Endothelial cell (in vitro differentiated cells): ENCODE measurements around the gene CDC42BPA. TPM values are rescaled to one million over a fixed set of nuclear protein-coding genes. Genes with fewer than 3 reads are reported as not detected.

ENCODE experiments used
- DNase-seq: peaks from one replicate; pipeline ENCODE4 v3.0.0; 2021; ENCODE audit warnings: low spot score
- H3K27ac Mint-ChIP-seq: one replicate; pipeline ENCODE4 v1.8.0; 2021; ENCODE audit warnings: mixed read lengths, inconsistent platforms; ENCODE audit not compliant: unreplicated experiment
- H3K27me3 Mint-ChIP-seq: one replicate; pipeline ENCODE4 v1.8.0; 2021; ENCODE audit warnings: mild to moderate bottlenecking, moderate library complexity, mixed read lengths, inconsistent platforms; ENCODE audit not compliant: unreplicated experiment
- H3K36me3 Mint-ChIP-seq: one replicate; pipeline ENCODE4 v1.8.0; 2021; ENCODE audit warnings: mild to moderate bottlenecking, low read depth, mixed read lengths, inconsistent platforms; ENCODE audit not compliant: unreplicated experiment
- H3K4me1 Mint-ChIP-seq: one replicate; pipeline ENCODE4 v1.8.0; 2021; ENCODE audit warnings: mild to moderate bottlenecking, mixed read lengths, inconsistent platforms; ENCODE audit not compliant: unreplicated experiment
- H3K4me3 Mint-ChIP-seq: one replicate; pipeline ENCODE4 v1.8.0; 2021; ENCODE audit warnings: mild to moderate bottlenecking, mixed read lengths, inconsistent platforms; ENCODE audit not compliant: unreplicated experiment
- H3K9me3 Mint-ChIP-seq: one replicate; pipeline ENCODE4 v1.8.0; 2021; ENCODE audit warnings: mixed read lengths, inconsistent platforms; ENCODE audit not compliant: unreplicated experiment
- total RNA-seq: library from RNA; stranded (reverse); fragmentation: NEBNext Ultra II Directional; extraction: Animal tissue kit (Norgen Biotek cat#: 25700); gene quantifications from one replicate; pipeline ENCODE4 v1.2.1, GENCODE V29; 2021; ENCODE audit not compliant: unreplicated experiment
- TF ChIP-seq, protein P1 (sequence below): fragments of 200-600 bp; sonication (generic); IDR thresholded peaks from one replicate; pipeline ENCODE4 v1.5.0; 2021; ENCODE audit warnings: antibody characterized with exemption; ENCODE audit not compliant: unreplicated experiment

The CDC42BPA gene
- total RNA-seq, 1 donor from 2014 or later = 41.4 TPM

DNA sequence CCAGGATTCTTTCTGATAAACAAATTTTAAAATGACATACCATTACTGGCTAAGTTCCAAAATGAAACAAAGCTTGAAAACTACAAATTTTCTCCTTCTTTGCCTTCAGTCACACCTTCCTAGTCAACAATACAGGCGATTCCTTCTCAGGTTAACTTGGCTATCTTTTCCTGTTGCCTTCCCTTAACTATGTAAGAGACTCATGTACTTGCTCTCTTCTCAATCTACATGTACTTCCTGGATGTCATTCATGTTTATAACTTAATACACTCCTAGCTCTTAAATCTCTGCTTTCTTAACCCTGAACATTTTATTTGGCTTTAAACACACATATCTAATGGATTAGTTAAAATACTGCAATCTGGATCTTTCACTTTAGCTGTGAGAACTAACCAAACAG is 281.2 kb downstream of the CDC42BPA start:
- no peak overlapping the region for H3K4me3 Mint-ChIP-seq
- peak overlapping the region; percentile 43 for H3K27ac Mint-ChIP-seq
- peaks cover 7% of the 10 kb centered on the region for H3K36me3 Mint-ChIP-seq
- H3K9me3 Mint-ChIP-seq = no peaks in the 10 kb centered on the region
- TF ChIP-seq, protein P1, sequence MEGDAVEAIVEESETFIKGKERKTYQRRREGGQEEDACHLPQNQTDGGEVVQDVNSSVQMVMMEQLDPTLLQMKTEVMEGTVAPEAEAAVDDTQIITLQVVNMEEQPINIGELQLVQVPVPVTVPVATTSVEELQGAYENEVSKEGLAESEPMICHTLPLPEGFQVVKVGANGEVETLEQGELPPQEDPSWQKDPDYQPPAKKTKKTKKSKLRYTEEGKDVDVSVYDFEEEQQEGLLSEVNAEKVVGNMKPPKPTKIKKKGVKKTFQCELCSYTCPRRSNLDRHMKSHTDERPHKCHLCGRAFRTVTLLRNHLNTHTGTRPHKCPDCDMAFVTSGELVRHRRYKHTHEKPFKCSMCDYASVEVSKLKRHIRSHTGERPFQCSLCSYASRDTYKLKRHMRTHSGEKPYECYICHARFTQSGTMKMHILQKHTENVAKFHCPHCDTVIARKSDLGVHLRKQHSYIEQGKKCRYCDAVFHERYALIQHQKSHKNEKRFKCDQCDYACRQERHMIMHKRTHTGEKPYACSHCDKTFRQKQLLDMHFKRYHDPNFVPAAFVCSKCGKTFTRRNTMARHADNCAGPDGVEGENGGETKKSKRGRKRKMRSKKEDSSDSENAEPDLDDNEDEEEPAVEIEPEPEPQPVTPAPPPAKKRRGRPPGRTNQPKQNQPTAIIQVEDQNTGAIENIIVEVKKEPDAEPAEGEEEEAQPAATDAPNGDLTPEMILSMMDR = no peak
- H3K4me1 Mint-ChIP-seq = peaks cover 7% of the 10 kb centered on the region
- no peaks in the 10 kb centered on the region for H3K27me3 Mint-ChIP-seq
- DNase-seq = no peak

DNA sequence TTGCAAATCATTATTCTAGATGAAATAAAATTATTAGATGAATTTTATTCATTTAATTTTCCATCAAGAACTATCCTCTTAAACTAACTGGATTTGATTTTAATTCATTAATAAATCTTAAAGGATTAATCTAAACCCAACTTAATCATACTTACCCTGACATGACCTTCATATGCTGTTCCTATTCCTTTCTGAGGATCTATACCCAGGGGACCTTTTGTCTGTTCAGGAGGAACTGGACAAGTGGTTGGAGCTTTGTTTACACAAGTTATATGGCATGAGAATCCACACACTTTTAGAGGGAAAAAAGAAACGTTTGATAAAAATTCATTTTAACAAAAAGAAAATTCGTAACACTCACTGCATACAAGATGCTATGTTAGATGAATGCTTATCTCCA is 283.0 kb downstream of the CDC42BPA start:
- TF ChIP-seq, protein P1 = no peak
- peaks cover 7% of the 10 kb centered on the region for H3K4me1 Mint-ChIP-seq
- peaks cover 7% of the 10 kb centered on the region for H3K36me3 Mint-ChIP-seq
- no peaks in the 10 kb centered on the region for H3K27me3 Mint-ChIP-seq
- no peak for DNase-seq
- H3K27ac Mint-ChIP-seq = no peak overlapping the region
- H3K4me3 Mint-ChIP-seq = no peak overlapping the region
- no peaks in the 10 kb centered on the region for H3K9me3 Mint-ChIP-seq

DNA sequence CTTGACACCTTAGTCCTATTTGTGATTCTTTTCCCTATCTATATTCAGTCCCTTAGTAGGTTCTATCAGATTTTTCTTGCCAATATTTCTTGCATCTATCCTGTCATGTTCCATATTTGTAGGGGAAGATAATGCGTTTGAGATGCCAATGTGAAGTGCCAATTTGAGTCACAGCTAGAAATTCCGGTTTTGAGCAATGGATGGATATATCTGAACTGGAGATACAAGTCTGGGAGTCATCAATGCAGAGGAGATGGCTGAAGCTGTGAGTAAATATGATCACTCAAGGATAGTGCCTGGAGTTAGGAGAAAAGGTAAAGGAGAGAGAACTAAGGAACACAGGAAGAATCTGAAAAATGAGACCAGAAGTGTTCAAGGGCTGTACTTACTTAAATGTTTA is 284.4 kb downstream of the CDC42BPA start:
- Mint-ChIP-seq H3K4me3 (no peak overlapping the region), H3K27ac (no peak overlapping the region), H3K36me3 (peaks cover 10% of the 10 kb centered on the region), H3K4me1 (peaks cover 9% of the 10 kb centered on the region), H3K9me3 (no peaks in the 10 kb centered on the region), H3K27me3 (no peaks in the 10 kb centered on the region)
- no peak for DNase-seq
- TF ChIP-seq, protein P1 = no peak

DNA sequence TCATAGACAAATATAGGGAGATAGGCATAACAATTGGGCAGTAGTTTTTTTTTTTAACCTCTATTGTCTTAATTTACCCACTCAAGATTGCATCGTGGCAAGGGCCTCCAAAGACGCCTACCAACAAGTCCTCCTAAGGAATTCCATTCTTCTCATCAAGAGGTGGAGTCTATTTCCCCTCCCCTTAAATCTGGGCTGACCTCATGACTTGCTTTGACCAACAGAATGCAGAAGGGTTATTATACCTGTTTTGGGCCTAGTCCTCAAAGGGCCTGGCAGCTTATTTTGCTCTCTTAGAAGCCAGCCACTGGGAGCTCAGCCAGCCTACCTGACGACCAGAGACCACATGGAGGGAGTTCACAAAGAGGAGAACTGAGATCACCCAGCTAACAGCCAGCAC is 285.9 kb downstream of the CDC42BPA start:
- Mint-ChIP-seq H3K27ac (no peak overlapping the region), H3K4me3 (no peak overlapping the region), H3K36me3 (peaks cover 11% of the 10 kb centered on the region), H3K4me1 (peaks cover 14% of the 10 kb centered on the region), H3K9me3 (no peaks in the 10 kb centered on the region), H3K27me3 (no peaks in the 10 kb centered on the region)
- DNase-seq = no peak
- TF ChIP-seq, protein P1 = no peak

DNA sequence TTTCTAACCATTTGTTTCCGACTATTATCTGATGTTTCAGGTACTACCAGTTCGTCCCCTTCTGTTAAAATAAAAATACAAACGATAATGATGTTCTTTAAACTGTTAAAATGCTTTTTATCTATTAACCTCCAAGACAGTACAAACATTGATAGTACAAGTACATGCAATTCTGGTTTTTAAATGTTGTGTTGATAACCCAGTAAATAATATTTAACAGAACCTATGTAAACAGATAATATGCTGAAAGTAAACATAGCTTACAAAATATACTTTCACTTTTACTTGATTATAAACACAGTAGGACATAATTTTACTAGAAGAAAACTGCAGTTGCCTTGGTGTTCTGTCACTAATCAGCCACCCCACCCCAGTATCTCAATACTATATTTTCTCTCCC is 301.3 kb downstream of the CDC42BPA start:
- Mint-ChIP-seq H3K27ac (no peak overlapping the region), H3K36me3 (peaks cover 39% of the 10 kb centered on the region), H3K9me3 (no peaks in the 10 kb centered on the region), H3K4me3 (no peak overlapping the region), H3K27me3 (no peaks in the 10 kb centered on the region), H3K4me1 (no peaks in the 10 kb centered on the region)
- TF ChIP-seq, protein P1 = no peak
- no peak for DNase-seq
